K562 (cell line): ENCODE measurements around the gene SPTBN4. TPM values are rescaled to one million over a fixed set of nuclear protein-coding genes. Genes with fewer than 3 reads are reported as not detected.
A peak's percentile ranks its signal among the peaks of the same experiment; 100 is the strongest.

Experiments
- ATAC-seq: fragments of 200-7000 bp; cut with Tn5 transposase; 3 replicates; pipeline ENCODE4 v1.9.1; 2020; ENCODE audit warnings: moderate library complexity
- BruUV-seq: library from RNA; stranded (reverse); fragments of 400-500 nt; replicated peaks from 2 replicates; lab custom pipeline; 2021; lab: Mats Ljungman, UMichigan
- CTCF ChIA-PET: fragments of 300-600 bp; formaldehyde crosslinking; extraction: SDS; loops from one replicate; lab custom pipeline; 2021; ENCODE audit warnings: low intra/inter-chr PET ratio; lab: Yijun Ruan, JAX
- POLR2A ChIA-PET: fragments of 300-600, 350-650 bp; sonication (Branson Sonifier 250); formaldehyde crosslinking; extraction: SDS; loops from one replicate; lab custom pipeline; 2021; ENCODE audit warnings: antibody characterized with exemption, inconsistent platforms; lab: Yijun Ruan, JAX
- DNase-seq, 4 experiments: peaks; one replicate each; pipeline versions ENCODE4 v3.0.0 to v3.0.0-alpha.2; 2011 to 2018; ENCODE audit warnings: low spot score in 3 of 4, mixed read lengths in 3 of 4; ENCODE audit errors: extremely low read depth in 1 of 4
- FAIRE-seq: peaks from 2 replicates; lab custom pipeline; 2011; peaks lifted over from hg19 to GRCh38; lab: Jason Lieb, UNC
- H2AFZ ChIP-seq: 2 replicates; pipeline ENCODE4 v1.6.0; 2011; ENCODE audit warnings: low read depth, low read length, control low read depth, inconsistent platforms
- H3K27ac ChIP-seq: fragments of 200-600 bp; 3 replicates; pipeline ENCODE4 v1.8.0; 2011; ENCODE audit warnings: low read depth, mild to moderate bottlenecking, control low read depth, inconsistent platforms, low read length, moderate library complexity, mixed read lengths; ENCODE audit errors: extremely low read depth
- H3K27me3 ChIP-seq, 2 experiments: fragments of 300-600 bp in 1 of 2; 2 replicates in 1 of 2; 3 replicates in 1 of 2; pipeline versions ENCODE4 v1.6.0 to v1.8.0; 2011; ENCODE audit warnings: inconsistent platforms in 2 of 2, low read length in 2 of 2, mild to moderate bottlenecking in 1 of 2, mixed read lengths in 1 of 2, moderate library complexity in 1 of 2; ENCODE audit not compliant: control insufficient read depth in 2 of 2, insufficient read depth in 2 of 2
- H3K36me3 ChIP-seq: fragments of 300-600 bp; 3 replicates; pipeline ENCODE4 v1.8.0; 2011; ENCODE audit warnings: mild to moderate bottlenecking, low read length, inconsistent platforms; ENCODE audit not compliant: control insufficient read depth, insufficient read depth
- H3K4me1 ChIP-seq, 2 experiments: fragments of 200-600 bp in 1 of 2; replicated peaks in 1 of 2; 2 replicates in 1 of 2; 3 replicates in 1 of 2; pipeline versions ENCODE4 v1.5.1 to v1.8.0; 2011; ENCODE audit warnings: inconsistent platforms in 2 of 2, low read length in 2 of 2, mild to moderate bottlenecking in 1 of 2, mixed read lengths in 1 of 2, moderate library complexity in 1 of 2; ENCODE audit not compliant: control insufficient read depth in 2 of 2, insufficient read depth in 2 of 2
- H3K4me2 ChIP-seq: 2 replicates; pipeline ENCODE4 v1.6.1; 2011; ENCODE audit warnings: low read length, control low read depth, inconsistent platforms, mixed read lengths; ENCODE audit not compliant: insufficient read depth
- H3K4me3 ChIP-seq: fragments of 200-600 bp; sonication (generic), shearing (Covaris generic); 2 replicates; pipeline ENCODE4 v1.5.1; 2016; ENCODE audit warnings: control low read depth, inconsistent platforms
- H3K79me2 ChIP-seq: fragments of 200-600 bp; 3 replicates; pipeline ENCODE4 v1.8.0; 2011; ENCODE audit warnings: low read length, inconsistent platforms; ENCODE audit not compliant: control insufficient read depth, insufficient read depth
- H3K9ac ChIP-seq, 2 experiments: 2 replicates each; pipeline versions ENCODE4 v1.6.0 to v1.6.1; 2011; ENCODE audit warnings: low read depth in 2 of 2, low read length in 2 of 2, control low read depth in 1 of 2, inconsistent platforms in 1 of 2, mild to moderate bottlenecking in 1 of 2, mixed read lengths in 1 of 2; ENCODE audit not compliant: insufficient read depth in 1 of 2
- H3K9me1 ChIP-seq: one replicate; pipeline ENCODE4 v1.6.0; 2011; ENCODE audit warnings: inconsistent platforms, mild to moderate bottlenecking, low read length, moderate library complexity; ENCODE audit not compliant: control insufficient read depth, insufficient read depth
- H3K9me3 ChIP-seq: replicated peaks from 2 replicates; pipeline ENCODE4 v1.5.1; 2011; ENCODE audit warnings: low read depth, low read length, inconsistent platforms; ENCODE audit not compliant: control insufficient read depth, insufficient read depth
- H4K20me1 ChIP-seq: replicated peaks from 2 replicates; pipeline ENCODE4 v1.6.1; 2011; ENCODE audit warnings: low read length, inconsistent platforms, mixed read lengths; ENCODE audit not compliant: control insufficient read depth, insufficient read depth
- ASH1L ChIP-seq: fragments of 450-650 bp; IDR thresholded peaks from 2 replicates; pipeline ENCODE4 v1.6.1; 2018; ENCODE audit warnings: borderline replicate concordance, mild to moderate bottlenecking, low read depth; ENCODE audit not compliant: partially characterized antibody
- BRD9 ChIP-seq: fragments of 450-650 bp; IDR thresholded peaks from 2 replicates; pipeline ENCODE4 v1.6.1; 2018; ENCODE audit warnings: low read depth; ENCODE audit not compliant: partially characterized antibody
- GTF2A2 ChIP-seq: IDR thresholded peaks from 2 replicates; pipeline ENCODE4 v1.6.1; 2016; ENCODE audit warnings: mild to moderate bottlenecking, missing genetic modification characterization, missing compliant biosample characterization
- NCOA2 ChIP-seq, 2 experiments: fragments of 450-650 bp; IDR thresholded peaks; 2 replicates each; pipeline ENCODE4 v1.6.1; 2018; ENCODE audit warnings: mild to moderate bottlenecking in 2 of 2, moderate library complexity in 1 of 2; ENCODE audit not compliant: partially characterized antibody in 2 of 2
- NRF1 ChIP-seq, 2 experiments: fragments of 450-650 bp; IDR thresholded peaks in 1 of 2; conservative IDR thresholded peaks in 1 of 2; 2 replicates each; pipeline ENCODE4 v1.6.1; 2014; ENCODE audit warnings: mild to moderate bottlenecking in 2 of 2
- PML ChIP-seq: IDR thresholded peaks from 2 replicates; pipeline ENCODE4 v1.6.1; 2012; ENCODE audit warnings: low read length, inconsistent platforms
- SRSF9 ChIP-seq: fragments of 200-400 bp; formaldehyde crosslinking; IDR thresholded peaks from 2 replicates; pipeline ENCODE4 v1.6.1; 2017; ENCODE audit warnings: low read depth, low read length, borderline replicate concordance
- TSC22D4 ChIP-seq: fragments of 450-650 bp; IDR thresholded peaks from 2 replicates; pipeline ENCODE4 v1.6.1; 2016; ENCODE audit warnings: missing genetic modification characterization, missing biosample characterization, control low read depth
- ZKSCAN1 ChIP-seq: fragments of 150-350 bp; IDR thresholded peaks from 2 replicates; pipeline ENCODE4 v1.6.1; 2016; ENCODE audit warnings: low read depth, low read length
- WGBS: fragments of 100-300 bp; shearing (Covaris generic); methylation state at CpG from one replicate; pipeline ENCODE4 v1.1.6; 2016; ENCODE audit warnings: low coverage, mixed read lengths; ENCODE audit not compliant: insufficient coverage; ENCODE audit errors: missing lambda C conversion rate; 5-methylcytosine and 5-hydroxymethylcytosine counted together
- in situ Hi-C: fragments of 300-500 bp; cut with MboI; formaldehyde crosslinking; loops from 4 replicates; pipeline ENCODE4 v1.15.0; 2018; ENCODE audit warnings: inconsistent platforms, mixed read lengths
- intact Hi-C: fragments of 100-400 bp; cut with micrococcal nuclease; formaldehyde crosslinking; loops from 2 replicates; pipeline ENCODE4 v1.14.2; 2022
- polyA plus RNA-seq, 8 experiments: library from polyadenylated mRNA; depleted of rRNA in 4 of 8; stranded (reverse) in 5 of 8; unstranded in 3 of 8; fragments of >200 nt; fragmentation: Nextera tagmentation in 2 of 8; fragmentation: Illumina TruSeq in 1 of 8; extraction: Ambion mirVana in 2 of 8; extraction: Trizol in 1 of 8; gene quantifications; 2 replicates each; pipeline versions ENCODE4 v1.2.1 to v1.2.3, GENCODE V29; 2011 to 2014; ENCODE audit warnings: inconsistent platforms in 1 of 8, missing spikeins in 1 of 8
- total RNA-seq, 7 experiments: library from RNA; depleted of rRNA in 6 of 7; stranded (reverse); fragments of >200 nt in 6 of 7; fragmentation: Illumina TruSeq in 2 of 7; extraction: Trizol in 2 of 7; gene quantifications; 2 replicates each; pipeline versions ENCODE4 v1.2.1 to v1.2.3, GENCODE V29; 2011 to 2021; ENCODE audit warnings: low replicate concordance in 1 of 7
- TF ChIP-seq, protein P1 (sequence below): IDR thresholded peaks from 3 replicates; pipeline ENCODE4 v1.6.1; 2011; ENCODE audit warnings: borderline replicate concordance, mild to moderate bottlenecking; ENCODE audit not compliant: insufficient read length, insufficient read depth
- TF ChIP-seq, protein P2 (sequence below): fragments of 200-800 bp; sonication (Bioruptor generic); IDR thresholded peaks from 2 replicates; pipeline ENCODE4 v1.6.1; 2016; ENCODE audit warnings: missing genetic modification characterization, missing compliant biosample characterization
- TF ChIP-seq, protein P3 (sequence below), 2 experiments: IDR thresholded peaks; 2 replicates each; pipeline ENCODE4 v1.6.1; 2012; ENCODE audit warnings: improper control_type of control experiment in 2 of 2, low read depth in 2 of 2, low read length in 2 of 2, borderline replicate concordance in 1 of 2

The SPTBN4 gene
- total and polyA plus RNA-seq, 9 of the 15 experiments (the other 6 are each of a cell fraction or from before 2014, with no cell fraction given) = 0.01 to 1.5 (median 0.86) TPM

DNA sequence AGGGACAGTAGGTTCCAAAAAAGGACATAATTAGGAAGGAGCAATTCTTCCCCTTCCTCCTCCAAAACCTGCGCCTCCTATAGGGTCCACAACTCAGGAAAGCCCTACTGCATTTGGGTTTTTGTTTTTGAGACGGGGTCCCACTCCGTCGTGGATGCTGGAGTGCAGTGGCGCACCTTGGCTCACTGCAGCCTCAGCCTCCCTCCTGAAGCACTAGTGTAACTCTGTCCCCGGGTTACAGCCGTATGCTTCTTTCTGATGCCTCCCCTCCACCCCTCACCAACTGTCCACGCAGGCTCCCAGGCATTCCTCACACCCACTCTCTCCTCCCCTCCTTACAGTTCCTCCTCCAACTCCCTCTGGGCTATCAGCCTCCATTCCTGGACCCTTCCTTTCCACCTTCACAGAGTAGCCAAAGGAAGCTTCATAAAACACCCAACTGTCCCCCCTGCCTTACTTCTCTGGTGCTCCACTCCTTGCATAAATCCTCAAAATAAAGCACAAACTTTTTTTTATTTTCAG is 20.5 kb upstream of the SPTBN4 start (continued):
- TF ChIP-seq BRD9 (no peak), NRF1 (conservative IDR thresholded peaks at IDR 0.05 in 1 of 2, IDR thresholded peaks at IDR 0.05 in 1 of 2) (0 out of 4 replicates have a peak, but pooled peaks of 1 of the 2 experiments have one; percentile 8), ASH1L (no peak), NCOA2 (IDR thresholded peaks at IDR 0.05; ENCODE audit: partially characterized antibody in 2 of 2) (no peak)
- TF ChIP-seq, protein P1, sequence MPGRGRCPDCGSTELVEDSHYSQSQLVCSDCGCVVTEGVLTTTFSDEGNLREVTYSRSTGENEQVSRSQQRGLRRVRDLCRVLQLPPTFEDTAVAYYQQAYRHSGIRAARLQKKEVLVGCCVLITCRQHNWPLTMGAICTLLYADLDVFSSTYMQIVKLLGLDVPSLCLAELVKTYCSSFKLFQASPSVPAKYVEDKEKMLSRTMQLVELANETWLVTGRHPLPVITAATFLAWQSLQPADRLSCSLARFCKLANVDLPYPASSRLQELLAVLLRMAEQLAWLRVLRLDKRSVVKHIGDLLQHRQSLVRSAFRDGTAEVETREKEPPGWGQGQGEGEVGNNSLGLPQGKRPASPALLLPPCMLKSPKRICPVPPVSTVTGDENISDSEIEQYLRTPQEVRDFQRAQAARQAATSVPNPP = no peak

DNA sequence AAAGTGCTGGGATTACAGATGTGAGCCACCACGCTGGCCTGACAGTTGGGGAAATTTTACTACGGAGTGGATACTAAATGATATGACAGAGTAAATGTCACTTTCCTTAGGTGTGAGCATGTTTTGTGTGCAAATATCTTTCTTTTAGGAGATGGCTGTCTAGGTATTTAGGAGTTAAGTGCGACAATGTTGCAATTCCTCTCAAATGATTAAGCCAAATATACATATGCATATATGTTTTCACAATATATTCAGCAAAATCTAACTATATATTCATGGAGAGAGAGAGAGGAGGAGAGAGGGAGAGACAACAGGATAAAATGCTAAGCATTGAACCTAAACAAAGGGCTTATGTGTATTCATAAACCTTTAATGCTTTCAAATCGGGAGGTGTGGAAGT is 17.3 kb upstream of the SPTBN4 start:
- in situ Hi-C loops = no loop called here
- Histone ChIP-seq H3K4me2 (no peak overlapping the region), H3K79me2 (no peaks in the 10 kb centered on the region), H2AFZ (no peak overlapping the region), H3K4me1 (peaks cover 21 to 22% of the 10 kb centered on the region in 2 experiments; a peak in 4 of 5 replicates), H3K9me3 (no peaks in the 10 kb centered on the region), H3K9me1 (no peaks in the 10 kb centered on the region), H3K27ac (no peak overlapping the region), H3K27me3 (no peaks in the 10 kb centered on the region), H4K20me1 (no peaks in the 10 kb centered on the region; the same call in 1 of the 2 replicates), H3K9ac (no peak overlapping the region), H3K36me3 (peaks cover 58% of the 10 kb centered on the region), H3K4me3 (no peak overlapping the region)
- DNase-seq (no peak), ATAC-seq (no peak), FAIRE-seq (no peak)
- ChIA-PET CTCF (no interaction called here), POLR2A (no interaction called here)
- BruUV-seq = no TSS peak
- WGBS = 92% methylated on average over 4 of the region's 4 CpGs
- intact Hi-C loops = no loop called here
- TF ChIP-seq GTF2A2 (tag) (no peak), PML (no peak), ZKSCAN1 (no peak), SRSF9 (no peak), TSC22D4 (tag) (no peak)
- TF ChIP-seq, protein P2, sequence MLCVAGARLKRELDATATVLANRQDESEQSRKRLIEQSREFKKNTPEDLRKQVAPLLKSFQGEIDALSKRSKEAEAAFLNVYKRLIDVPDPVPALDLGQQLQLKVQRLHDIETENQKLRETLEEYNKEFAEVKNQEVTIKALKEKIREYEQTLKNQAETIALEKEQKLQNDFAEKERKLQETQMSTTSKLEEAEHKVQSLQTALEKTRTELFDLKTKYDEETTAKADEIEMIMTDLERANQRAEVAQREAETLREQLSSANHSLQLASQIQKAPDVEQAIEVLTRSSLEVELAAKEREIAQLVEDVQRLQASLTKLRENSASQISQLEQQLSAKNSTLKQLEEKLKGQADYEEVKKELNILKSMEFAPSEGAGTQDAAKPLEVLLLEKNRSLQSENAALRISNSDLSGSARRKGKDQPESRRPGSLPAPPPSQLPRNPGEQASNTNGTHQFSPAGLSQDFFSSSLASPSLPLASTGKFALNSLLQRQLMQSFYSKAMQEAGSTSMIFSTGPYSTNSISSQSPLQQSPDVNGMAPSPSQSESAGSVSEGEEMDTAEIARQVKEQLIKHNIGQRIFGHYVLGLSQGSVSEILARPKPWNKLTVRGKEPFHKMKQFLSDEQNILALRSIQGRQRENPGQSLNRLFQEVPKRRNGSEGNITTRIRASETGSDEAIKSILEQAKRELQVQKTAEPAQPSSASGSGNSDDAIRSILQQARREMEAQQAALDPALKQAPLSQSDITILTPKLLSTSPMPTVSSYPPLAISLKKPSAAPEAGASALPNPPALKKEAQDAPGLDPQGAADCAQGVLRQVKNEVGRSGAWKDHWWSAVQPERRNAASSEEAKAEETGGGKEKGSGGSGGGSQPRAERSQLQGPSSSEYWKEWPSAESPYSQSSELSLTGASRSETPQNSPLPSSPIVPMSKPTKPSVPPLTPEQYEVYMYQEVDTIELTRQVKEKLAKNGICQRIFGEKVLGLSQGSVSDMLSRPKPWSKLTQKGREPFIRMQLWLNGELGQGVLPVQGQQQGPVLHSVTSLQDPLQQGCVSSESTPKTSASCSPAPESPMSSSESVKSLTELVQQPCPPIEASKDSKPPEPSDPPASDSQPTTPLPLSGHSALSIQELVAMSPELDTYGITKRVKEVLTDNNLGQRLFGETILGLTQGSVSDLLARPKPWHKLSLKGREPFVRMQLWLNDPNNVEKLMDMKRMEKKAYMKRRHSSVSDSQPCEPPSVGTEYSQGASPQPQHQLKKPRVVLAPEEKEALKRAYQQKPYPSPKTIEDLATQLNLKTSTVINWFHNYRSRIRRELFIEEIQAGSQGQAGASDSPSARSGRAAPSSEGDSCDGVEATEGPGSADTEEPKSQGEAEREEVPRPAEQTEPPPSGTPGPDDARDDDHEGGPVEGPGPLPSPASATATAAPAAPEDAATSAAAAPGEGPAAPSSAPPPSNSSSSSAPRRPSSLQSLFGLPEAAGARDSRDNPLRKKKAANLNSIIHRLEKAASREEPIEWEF = no peak
- TF ChIP-seq, protein P3, sequence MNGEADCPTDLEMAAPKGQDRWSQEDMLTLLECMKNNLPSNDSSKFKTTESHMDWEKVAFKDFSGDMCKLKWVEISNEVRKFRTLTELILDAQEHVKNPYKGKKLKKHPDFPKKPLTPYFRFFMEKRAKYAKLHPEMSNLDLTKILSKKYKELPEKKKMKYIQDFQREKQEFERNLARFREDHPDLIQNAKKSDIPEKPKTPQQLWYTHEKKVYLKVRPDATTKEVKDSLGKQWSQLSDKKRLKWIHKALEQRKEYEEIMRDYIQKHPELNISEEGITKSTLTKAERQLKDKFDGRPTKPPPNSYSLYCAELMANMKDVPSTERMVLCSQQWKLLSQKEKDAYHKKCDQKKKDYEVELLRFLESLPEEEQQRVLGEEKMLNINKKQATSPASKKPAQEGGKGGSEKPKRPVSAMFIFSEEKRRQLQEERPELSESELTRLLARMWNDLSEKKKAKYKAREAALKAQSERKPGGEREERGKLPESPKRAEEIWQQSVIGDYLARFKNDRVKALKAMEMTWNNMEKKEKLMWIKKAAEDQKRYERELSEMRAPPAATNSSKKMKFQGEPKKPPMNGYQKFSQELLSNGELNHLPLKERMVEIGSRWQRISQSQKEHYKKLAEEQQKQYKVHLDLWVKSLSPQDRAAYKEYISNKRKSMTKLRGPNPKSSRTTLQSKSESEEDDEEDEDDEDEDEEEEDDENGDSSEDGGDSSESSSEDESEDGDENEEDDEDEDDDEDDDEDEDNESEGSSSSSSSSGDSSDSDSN (IDR thresholded peaks at IDR 0.05; ENCODE audit: borderline replicate concordance in 1 of 2, low read depth in 2 of 2, low read length in 2 of 2) = no peak
